OCI-LY1 (cell line): ENCODE results near the gene ADGRG1.

Experiments used
- CTCF ChIP-seq: fragments of 200-600 bp; sonication (generic), shearing (Covaris generic); IDR thresholded peaks from 2 replicates; pipeline ENCODE4 v1.5.1; 2017; ENCODE audit warnings: mild to moderate bottlenecking, antibody characterized with exemption, low read length, moderate library complexity, mixed read lengths
- EZH2 ChIP-seq: fragments of 200-600 bp; sonication (generic), shearing (Covaris generic); IDR thresholded peaks from 2 replicates; pipeline ENCODE4 v1.8.0; 2017; ENCODE audit warnings: borderline replicate concordance, mixed run types, mild to moderate bottlenecking, antibody characterized with exemption, low read length, moderate library complexity, mixed read lengths

DNA sequence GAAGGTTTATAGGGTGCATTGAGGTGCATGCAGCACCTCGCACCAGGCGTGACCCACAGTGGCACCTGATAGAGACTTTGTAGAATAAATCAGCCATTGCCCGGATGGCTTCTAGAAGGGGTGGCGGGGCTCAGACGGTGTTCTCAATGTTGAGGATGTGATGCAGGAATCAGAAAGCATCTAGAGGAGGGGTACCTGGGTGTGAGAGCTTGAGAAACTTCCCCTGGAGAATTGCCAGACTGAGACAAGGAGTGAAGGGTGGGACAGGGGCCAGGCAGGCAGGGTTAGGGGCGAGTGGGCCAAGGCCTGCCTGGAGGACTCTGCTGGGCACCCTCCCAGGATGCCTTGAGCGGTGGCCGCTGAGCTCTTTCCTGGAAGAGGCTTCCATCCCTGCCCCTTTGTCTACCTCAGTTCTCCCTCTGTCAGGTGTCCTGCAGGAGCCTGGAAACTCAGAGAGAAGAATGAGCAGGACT is 9.3 kb upstream of the ADGRG1 start:
- TF ChIP-seq CTCF (no peak), EZH2 (no peak)
